Prostate gland (tissue), 2 donors: ENCODE measurements around the gene TTLL12. TPM values are rescaled to one million over a fixed set of nuclear protein-coding genes. Genes with fewer than 3 reads are reported as not detected.

Experiments
- DNase-seq: peaks from one replicate; pipeline ENCODE4 v3.0.0-alpha.2; 2019; ENCODE audit warnings: low spot score
- H3K27ac ChIP-seq, 2 donors: fragments of 200-600 bp; sonication (generic); 2 replicates each; pipeline ENCODE4 v1.5.1; 2017 to 2019
- H3K27me3 ChIP-seq: fragments of 200-600 bp; sonication (generic); replicated peaks from 2 replicates; pipeline ENCODE4 v1.5.1; 2019; ENCODE audit not compliant: insufficient read depth
- H3K36me3 ChIP-seq, 2 donors: fragments of 200-600 bp; sonication (generic); 1 replicate in 1 of 2; 2 replicates in 1 of 2; pipeline versions ENCODE4 v1.5.1 to v1.8.1; 2017 to 2019
- H3K4me1 ChIP-seq: fragments of 200-600 bp; sonication (generic); replicated peaks from 2 replicates; pipeline ENCODE4 v1.5.1; 2019
- H3K4me3 ChIP-seq, 2 donors: fragments of 200-600 bp; sonication (generic); 2 replicates each; pipeline ENCODE4 v1.5.1; 2017 to 2019
- H3K9me3 ChIP-seq: fragments of 200-600 bp; sonication (generic); 2 replicates; pipeline ENCODE4 v1.5.1; 2017
- POLR2A ChIP-seq: fragments of 450-650 bp; IDR thresholded peaks from one replicate; pipeline ENCODE4 v1.6.1; 2016; ENCODE audit warnings: antibody characterized with exemption, mild to moderate bottlenecking
- POLR2AphosphoS5 ChIP-seq: sonication (generic); formaldehyde crosslinking; IDR thresholded peaks from one replicate; pipeline ENCODE4 v1.6.1; 2017; ENCODE audit warnings: antibody characterized with exemption
- WGBS: methylation state at CpG from one replicate; pipeline ENCODE4 v1.1.5; 2018; 5-methylcytosine and 5-hydroxymethylcytosine counted together
- intact Hi-C: fragments of 100-400 bp; cut with DNase I; formaldehyde crosslinking; loops from one replicate; pipeline ENCODE4 v1.14.2; 2022
- total RNA-seq, 2 donors: library from RNA; depleted of rRNA; stranded (reverse); fragments of >200 nt; gene quantifications; one replicate each; pipeline ENCODE4 v1.1.0, GENCODE V29; 2016
- TF ChIP-seq, protein P1 (sequence below), 4 experiments: fragments of 200-600 bp in 2 of 4; fragments of 450-650 bp in 2 of 4; sonication (generic) in 2 of 4; IDR thresholded peaks; 1 replicate in 3 of 4; 2 replicates in 1 of 4; pipeline ENCODE4 v1.5.1; 2016 to 2019; ENCODE audit warnings: antibody characterized with exemption in 4 of 4, mild to moderate bottlenecking in 2 of 4, moderate library complexity in 2 of 4

Gene TTLL12
- total RNA-seq, 2 donors from 2014 or later = 62.5 to 118 TPM

DNA sequence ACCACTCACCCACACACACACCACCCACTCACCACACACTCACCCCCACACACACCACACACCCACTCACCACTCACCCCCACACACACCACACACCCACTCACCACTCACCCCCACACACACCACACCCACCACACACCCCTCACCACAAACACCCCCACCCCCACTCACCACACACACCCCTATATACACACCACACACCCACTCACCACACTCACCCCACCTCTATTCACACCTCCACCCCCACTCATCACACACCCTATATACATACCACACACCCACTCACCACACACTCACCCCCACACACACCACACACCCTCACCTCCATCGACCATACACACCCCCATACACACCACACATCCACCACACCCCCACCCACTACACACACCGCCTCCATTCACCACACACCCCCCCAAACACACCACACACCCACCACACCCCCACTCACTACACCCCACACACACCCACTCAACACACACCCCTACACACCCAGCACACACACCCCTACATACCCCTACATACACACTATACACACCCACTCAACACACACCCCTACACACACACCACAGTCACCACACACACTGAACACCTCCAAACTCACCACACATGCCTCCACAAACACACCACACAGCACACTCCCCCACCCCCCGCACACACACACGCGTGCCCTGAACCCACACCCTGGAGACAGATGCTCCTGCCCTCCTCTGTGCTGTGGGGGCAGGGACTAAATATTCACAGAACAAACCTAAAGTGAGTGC is 19.0 kb upstream of the TTLL12 start:
- intact Hi-C loops = no loop called here
- Histone ChIP-seq H3K4me1 (no peaks in the 10 kb centered on the region), H3K27me3 (no peaks in the 10 kb centered on the region), H3K27ac (no peak overlapping the region), H3K36me3 (no peaks in the 10 kb centered on the region), H3K4me3 (no peak overlapping the region), H3K9me3 (no peaks in the 10 kb centered on the region)
- no peak for DNase-seq
- 72% methylated on average over 5 of the region's 5 CpGs for WGBS
- TF ChIP-seq POLR2A = no peak
- TF ChIP-seq, protein P1, sequence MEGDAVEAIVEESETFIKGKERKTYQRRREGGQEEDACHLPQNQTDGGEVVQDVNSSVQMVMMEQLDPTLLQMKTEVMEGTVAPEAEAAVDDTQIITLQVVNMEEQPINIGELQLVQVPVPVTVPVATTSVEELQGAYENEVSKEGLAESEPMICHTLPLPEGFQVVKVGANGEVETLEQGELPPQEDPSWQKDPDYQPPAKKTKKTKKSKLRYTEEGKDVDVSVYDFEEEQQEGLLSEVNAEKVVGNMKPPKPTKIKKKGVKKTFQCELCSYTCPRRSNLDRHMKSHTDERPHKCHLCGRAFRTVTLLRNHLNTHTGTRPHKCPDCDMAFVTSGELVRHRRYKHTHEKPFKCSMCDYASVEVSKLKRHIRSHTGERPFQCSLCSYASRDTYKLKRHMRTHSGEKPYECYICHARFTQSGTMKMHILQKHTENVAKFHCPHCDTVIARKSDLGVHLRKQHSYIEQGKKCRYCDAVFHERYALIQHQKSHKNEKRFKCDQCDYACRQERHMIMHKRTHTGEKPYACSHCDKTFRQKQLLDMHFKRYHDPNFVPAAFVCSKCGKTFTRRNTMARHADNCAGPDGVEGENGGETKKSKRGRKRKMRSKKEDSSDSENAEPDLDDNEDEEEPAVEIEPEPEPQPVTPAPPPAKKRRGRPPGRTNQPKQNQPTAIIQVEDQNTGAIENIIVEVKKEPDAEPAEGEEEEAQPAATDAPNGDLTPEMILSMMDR (IDR thresholded peaks at IDR 0.05) = no peak
- TF ChIP-seq POLR2AphosphoS5 = no peak

DNA sequence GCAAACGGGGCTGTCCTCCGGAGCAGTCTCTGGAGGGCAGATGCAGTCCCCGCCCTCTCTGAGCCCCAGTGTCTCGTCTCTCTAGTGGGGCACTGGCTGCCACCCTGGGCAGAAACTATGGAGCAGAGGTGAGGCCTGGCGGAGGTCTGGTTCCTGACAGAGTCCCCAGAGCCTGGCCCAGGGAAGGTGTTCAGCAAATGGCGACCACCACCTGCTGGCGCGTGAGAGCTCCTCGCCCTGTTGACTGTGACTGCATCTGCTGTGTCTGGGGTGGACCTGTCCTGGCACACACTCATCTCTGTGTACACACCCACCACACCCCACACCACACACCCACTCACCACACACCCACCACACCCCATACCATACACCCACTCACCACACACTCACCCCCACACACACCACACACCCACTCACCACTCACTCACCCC is 18.3 kb upstream of the TTLL12 start:
- Histone ChIP-seq H3K4me1 (no peaks in the 10 kb centered on the region), H3K27ac (no peak overlapping the region), H3K27me3 (no peaks in the 10 kb centered on the region), H3K4me3 (no peak overlapping the region), H3K9me3 (no peaks in the 10 kb centered on the region), H3K36me3 (no peaks in the 10 kb centered on the region)
- DNase-seq = no peak
- no peak for TF ChIP-seq POLR2AphosphoS5
- intact Hi-C loops = no loop called here
- WGBS = 88% methylated on average over 9 of the region's 9 CpGs

DNA sequence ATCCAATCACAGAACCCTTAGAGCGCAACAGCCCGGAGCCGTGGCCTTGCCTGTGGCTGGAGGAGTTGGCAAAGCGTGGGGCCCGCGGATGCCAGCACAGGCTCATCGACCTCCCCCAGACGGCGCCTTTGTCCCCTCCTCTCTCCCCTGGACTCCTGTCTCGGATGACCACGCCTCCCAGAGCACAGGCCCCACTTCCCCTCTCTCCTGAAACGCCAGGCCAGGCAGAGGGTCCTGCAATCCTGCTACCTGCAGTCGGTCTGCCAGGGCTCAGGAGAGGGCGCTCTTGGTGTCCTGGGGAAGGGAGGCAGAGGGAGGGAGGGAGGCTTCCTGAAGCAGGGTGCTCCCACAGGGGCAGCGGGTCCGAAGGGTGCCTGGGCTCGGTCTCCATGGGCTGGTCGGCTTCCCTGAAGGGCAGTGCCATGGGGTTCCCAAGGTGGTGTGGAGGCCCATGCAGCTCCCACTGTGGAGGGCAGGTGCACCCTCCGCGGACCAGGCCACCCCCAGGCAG is 16.6 kb upstream of the TTLL12 start:
- no peak for DNase-seq
- no peaks in the 10 kb centered on the region for H3K9me3 ChIP-seq
- WGBS = 69% methylated on average over 20 of the region's 20 CpGs
- H3K27ac ChIP-seq = no peak overlapping the region
- no peaks in the 10 kb centered on the region for H3K27me3 ChIP-seq
- intact Hi-C loops = no loop called here
- TF ChIP-seq POLR2A (no peak), POLR2AphosphoS5 (no peak)
- TF ChIP-seq, protein P1 (IDR thresholded peaks at IDR 0.05) = no peak
- no peaks in the 10 kb centered on the region for H3K36me3 ChIP-seq
- H3K4me1 ChIP-seq = no peaks in the 10 kb centered on the region
- H3K4me3 ChIP-seq = no peak overlapping the region

DNA sequence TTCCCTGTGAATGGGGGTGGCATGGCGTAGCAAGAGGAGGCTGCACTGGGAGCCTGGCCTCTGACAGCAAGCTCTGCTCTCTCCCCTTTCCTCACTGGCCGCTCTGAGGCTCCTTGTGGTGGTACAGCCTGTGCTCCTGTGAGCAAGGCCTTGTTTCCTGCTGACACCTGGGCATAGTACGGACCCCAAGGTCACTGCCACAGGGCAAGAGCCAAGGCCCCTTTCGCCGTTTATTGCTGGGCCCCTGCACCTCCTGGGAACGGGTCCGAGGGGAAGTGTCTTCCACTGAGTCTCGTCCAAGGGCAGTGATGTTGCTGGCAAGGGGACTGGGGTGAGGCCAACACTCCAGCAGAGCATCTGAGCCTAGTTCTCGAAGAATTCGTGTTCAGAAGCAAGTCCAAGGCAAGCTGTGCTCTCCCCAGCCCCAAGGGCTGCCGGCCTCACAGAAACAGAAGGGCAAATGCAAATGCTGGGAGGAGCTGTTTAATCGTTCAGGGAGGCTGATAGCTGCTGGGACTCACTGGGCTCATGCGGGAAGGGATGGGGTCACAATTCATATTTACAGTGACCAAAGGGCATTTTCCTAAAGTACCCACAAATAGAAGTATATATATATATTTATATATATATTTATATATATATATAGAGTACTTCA is 15.9 kb upstream of the TTLL12 start:
- WGBS = 88% methylated on average over 13 of the region's 13 CpGs
- TF ChIP-seq POLR2AphosphoS5 = no peak
- TF ChIP-seq, protein P1 (IDR thresholded peaks at IDR 0.05) = no peak
- no peak for TF ChIP-seq POLR2A
- no peak overlapping the region for H3K27ac ChIP-seq
- H3K9me3 ChIP-seq = no peaks in the 10 kb centered on the region
- no peaks in the 10 kb centered on the region for H3K4me1 ChIP-seq
- no peaks in the 10 kb centered on the region for H3K36me3 ChIP-seq
- H3K27me3 ChIP-seq = no peaks in the 10 kb centered on the region
- no peak overlapping the region for H3K4me3 ChIP-seq
- DNase-seq = no peak
- intact Hi-C loops = no loop called here

DNA sequence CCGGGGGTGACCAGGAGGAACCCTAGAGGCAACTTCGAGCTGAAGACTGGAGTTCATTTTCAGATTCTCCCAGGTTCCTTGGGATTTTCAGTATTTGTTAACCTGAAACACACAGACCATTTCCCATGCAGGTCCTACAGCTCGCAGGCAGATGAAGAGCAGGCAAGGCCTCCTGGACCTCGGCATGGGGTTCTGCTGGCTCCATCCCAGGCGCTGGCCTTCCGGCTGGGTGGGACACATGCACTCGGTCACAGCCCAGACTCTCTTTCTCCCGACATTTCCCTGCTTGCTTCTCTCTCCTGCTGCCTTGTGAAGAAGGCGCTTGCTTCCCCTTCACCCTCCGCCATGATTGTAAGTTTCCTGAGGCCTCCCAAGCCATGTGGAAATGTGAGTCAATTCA is 15.4 kb upstream of the TTLL12 start:
- WGBS = 93% methylated on average over 10 of the region's 10 CpGs
- intact Hi-C loops = no loop called here
- Histone ChIP-seq H3K9me3 (no peaks in the 10 kb centered on the region), H3K4me1 (no peaks in the 10 kb centered on the region), H3K27ac (no peak overlapping the region), H3K36me3 (no peaks in the 10 kb centered on the region), H3K27me3 (no peaks in the 10 kb centered on the region), H3K4me3 (no peak overlapping the region)
- no peak for DNase-seq
- TF ChIP-seq POLR2AphosphoS5 (no peak), POLR2A (no peak)
- TF ChIP-seq, protein P1 (IDR thresholded peaks at IDR 0.05) = no peak
